Subcutaneous abdominal adipose tissue (tissue), 5 donors: ENCODE results near the gene SYNDIG1.

Experiments
- H3K27ac ChIP-seq: one replicate; pipeline ENCODE4 v1.7.0; 2013; ENCODE audit warnings: low read depth, mild to moderate bottlenecking, inconsistent platforms, low read length, moderate library complexity
- H3K27me3 ChIP-seq, 5 donors: one replicate each; pipeline ENCODE4 v1.7.0; 2013; ENCODE audit warnings: low read length in 5 of 5, inconsistent platforms in 1 of 5; ENCODE audit not compliant: control insufficient read depth in 5 of 5, insufficient read depth in 4 of 5
- H3K36me3 ChIP-seq, 5 donors: one replicate each; pipeline ENCODE4 v1.7.0; 2013; ENCODE audit warnings: low read length in 5 of 5; ENCODE audit not compliant: control insufficient read depth in 5 of 5, insufficient read depth in 5 of 5
- H3K4me1 ChIP-seq, 5 donors: one replicate each; pipeline ENCODE4 v1.7.0; 2013; ENCODE audit warnings: low read length in 5 of 5, mild to moderate bottlenecking in 3 of 5, moderate library complexity in 1 of 5; ENCODE audit not compliant: control insufficient read depth in 5 of 5, insufficient read depth in 5 of 5
- H3K4me3 ChIP-seq, 5 donors: one replicate each; pipeline ENCODE4 v1.7.0; 2013; ENCODE audit warnings: low read length in 5 of 5, low read depth in 1 of 5
- H3K9ac ChIP-seq, 5 donors: one replicate each; pipeline ENCODE4 v1.7.0; 2013; ENCODE audit warnings: low read length in 5 of 5, mild to moderate bottlenecking in 4 of 5, moderate library complexity in 3 of 5
- H3K9me3 ChIP-seq, 5 donors: one replicate each; pipeline ENCODE4 v1.7.0; 2013; ENCODE audit warnings: low read length in 5 of 5; ENCODE audit not compliant: control insufficient read depth in 5 of 5
- donor health status: healthy.
- donor health status: healthy.
- donor health status: healthy.
- donor health status: healthy.
- donor health status: healthy.

SYNDIG1 gene

DNA sequence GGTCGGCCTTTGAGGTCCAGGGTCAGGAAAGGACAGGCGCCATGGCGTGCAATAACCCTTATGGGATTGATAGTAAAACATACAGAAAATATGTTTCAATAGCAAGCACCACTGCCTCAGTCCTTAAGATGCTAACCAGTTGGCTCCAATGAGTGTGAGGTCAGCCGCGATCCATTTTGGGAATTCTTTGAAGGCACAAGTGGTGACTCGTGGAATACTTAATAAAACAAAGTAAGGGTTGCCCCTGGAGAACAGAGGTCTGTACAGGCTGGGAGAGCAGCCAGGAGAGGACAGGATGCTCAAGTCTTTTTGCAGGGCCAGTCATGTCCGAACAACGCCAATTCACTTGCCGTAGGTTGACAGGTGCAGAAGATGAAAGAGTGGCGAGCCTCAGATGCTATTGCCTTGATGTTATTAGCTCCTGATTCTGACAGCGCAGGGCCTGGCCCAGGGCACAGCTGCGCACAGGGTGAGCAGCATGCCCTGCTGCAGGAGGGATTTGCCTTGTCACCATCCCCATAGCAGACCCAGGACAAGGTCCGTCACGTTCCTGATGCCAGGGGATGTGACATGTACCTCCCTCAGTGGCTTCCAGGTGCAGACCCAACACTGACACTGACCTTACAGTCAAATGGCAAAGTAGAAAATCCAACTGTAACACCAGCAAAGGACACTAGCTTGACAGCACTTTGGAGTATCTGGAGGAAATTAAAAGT is 21.8 kb downstream of the SYNDIG1 start:
- Histone ChIP-seq H3K4me3 (no peak overlapping the region), H3K4me1 (no peaks in the 10 kb centered on the region), H3K27ac (no peak overlapping the region), H3K9me3 (no peaks in the 10 kb centered on the region), H3K36me3 (no peaks in the 10 kb centered on the region), H3K9ac (no peak overlapping the region), H3K27me3 (peaks cover 0 to 12% (median 6%) of the 10 kb centered on the region in 5 donors)

DNA sequence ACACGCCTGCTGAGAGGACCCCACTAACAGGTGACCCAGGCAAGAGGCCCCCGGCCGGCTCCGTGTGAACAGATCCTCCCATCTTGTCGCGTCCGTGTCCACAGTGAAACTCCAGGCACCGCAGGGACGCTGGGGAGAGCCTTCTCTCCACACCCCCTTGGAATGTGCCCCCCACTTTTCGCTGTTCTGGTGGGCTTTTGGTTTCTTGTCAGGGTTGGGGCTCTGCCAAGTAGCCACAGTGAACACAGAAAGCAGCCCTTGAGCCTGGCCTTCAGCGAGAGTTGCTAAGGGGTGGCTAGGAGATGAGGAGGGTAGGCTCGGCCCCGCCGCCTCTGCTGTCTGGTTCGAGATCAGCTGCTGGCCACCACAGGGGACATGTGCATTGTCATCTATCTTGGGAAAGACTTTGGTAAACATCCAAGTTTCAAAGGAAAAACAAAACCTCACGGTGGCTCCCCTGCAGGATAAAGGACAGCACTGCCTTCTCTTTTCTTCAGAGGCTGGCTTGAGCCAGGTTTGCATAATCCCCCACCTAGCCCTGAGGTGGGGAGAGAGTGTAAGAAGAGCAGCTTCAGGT is 22.7 kb downstream of the SYNDIG1 start:
- Histone ChIP-seq H3K4me1 (no peaks in the 10 kb centered on the region), H3K36me3 (no peaks in the 10 kb centered on the region), H3K27me3 (peaks cover 0 to 12% (median 6%) of the 10 kb centered on the region in 5 donors), H3K27ac (no peak overlapping the region), H3K4me3 (no peak overlapping the region), H3K9me3 (no peaks in the 10 kb centered on the region), H3K9ac (no peak overlapping the region)

DNA sequence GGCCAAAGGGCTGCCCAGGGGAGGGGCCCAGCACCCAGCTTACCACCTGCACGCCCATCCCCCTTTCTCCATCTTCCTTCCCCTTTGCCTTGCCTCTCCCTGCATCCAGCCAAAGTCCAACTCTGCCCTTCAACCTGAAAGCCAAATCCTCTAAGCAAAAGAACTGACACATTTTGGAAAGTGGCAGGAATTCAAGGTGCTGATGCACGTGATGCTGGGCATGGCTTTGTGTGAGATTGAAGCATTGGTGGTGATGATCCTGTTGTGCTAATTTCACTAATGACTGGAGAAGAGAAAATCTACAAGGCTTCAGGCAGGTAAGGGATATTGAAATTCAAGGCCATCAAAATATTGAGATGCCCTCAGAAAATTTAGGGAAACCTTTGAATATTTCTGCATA is 23.3 kb downstream of the SYNDIG1 start:
- Histone ChIP-seq H3K27me3 (peaks cover 0 to 7% (median 6%) of the 10 kb centered on the region in 5 donors), H3K4me3 (no peak overlapping the region), H3K4me1 (no peaks in the 10 kb centered on the region), H3K9ac (no peak overlapping the region), H3K36me3 (no peaks in the 10 kb centered on the region), H3K9me3 (no peaks in the 10 kb centered on the region), H3K27ac (no peak overlapping the region)

DNA sequence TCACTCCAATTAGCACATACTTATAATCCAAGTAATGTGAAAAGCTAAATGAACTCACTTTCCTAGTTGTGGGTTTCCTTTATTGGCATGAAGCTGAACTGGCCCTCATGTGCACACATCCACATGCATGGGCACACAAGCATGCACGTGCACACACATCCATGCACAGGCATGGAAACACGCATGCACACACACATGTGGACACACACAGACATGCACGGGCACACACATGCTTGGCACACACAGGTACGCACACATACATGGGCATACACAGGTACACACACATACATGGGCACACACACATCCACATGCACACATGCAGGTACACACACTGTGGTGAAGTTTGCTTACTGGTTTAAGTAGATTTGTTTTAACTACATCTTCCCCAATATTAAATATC is 23.8 kb downstream of the SYNDIG1 start:
- H3K27me3 ChIP-seq, result peaks cover 0 to 7% (median 6%) of the 10 kb centered on the region in 5 donors
- no peak overlapping the region for H3K9ac ChIP-seq
- no peaks in the 10 kb centered on the region for H3K4me1 ChIP-seq
- H3K9me3 ChIP-seq, result no peaks in the 10 kb centered on the region
- H3K27ac ChIP-seq, result no peak overlapping the region
- H3K4me3 ChIP-seq, result no peak overlapping the region
- H3K36me3 ChIP-seq, result no peaks in the 10 kb centered on the region

DNA sequence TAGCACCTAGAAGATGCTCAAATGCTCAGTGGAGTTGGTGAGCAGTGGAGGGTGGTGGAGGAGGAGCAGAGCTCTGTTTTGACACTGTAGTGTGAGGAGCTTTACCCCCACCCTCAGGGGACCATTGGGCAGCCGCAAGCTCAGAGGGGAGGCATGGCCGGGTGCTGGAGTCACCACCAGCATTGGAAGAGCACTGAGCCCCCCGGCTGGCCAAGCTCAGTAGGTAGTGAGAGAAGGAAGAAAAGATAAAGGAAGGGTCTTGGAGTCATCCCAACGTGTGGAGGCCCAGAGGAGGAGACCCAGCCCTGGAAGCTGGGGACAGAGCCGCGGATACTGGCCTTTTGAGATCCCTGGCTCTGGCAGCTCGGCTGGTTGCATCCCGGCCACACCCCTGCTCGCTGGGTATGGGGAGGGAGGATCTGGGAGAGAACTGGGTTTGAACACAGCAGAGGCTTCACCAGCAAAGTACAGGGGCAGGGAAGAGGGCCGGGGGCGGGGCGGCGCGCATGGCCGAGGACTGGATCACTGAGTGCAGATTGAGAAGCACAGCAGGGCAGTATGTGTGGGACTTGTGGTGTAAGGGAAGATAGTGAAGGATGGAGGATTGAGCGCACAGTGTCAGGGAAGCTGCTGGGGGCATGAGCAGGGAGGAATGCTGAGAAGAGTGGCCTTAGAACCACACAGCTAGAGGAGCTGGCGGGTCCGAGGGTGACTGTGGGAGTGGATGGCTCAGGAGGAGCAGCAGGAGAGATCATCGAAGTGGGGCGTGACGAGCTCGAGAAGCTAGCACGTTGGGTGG is 24.4 kb downstream of the SYNDIG1 start:
- Histone ChIP-seq H3K4me3 (no peak overlapping the region), H3K36me3 (no peaks in the 10 kb centered on the region), H3K9me3 (no peaks in the 10 kb centered on the region), H3K4me1 (no peaks in the 10 kb centered on the region), H3K27ac (no peak overlapping the region), H3K9ac (no peak overlapping the region), H3K27me3 (peaks cover 0 to 7% (median 6%) of the 10 kb centered on the region in 5 donors)

DNA sequence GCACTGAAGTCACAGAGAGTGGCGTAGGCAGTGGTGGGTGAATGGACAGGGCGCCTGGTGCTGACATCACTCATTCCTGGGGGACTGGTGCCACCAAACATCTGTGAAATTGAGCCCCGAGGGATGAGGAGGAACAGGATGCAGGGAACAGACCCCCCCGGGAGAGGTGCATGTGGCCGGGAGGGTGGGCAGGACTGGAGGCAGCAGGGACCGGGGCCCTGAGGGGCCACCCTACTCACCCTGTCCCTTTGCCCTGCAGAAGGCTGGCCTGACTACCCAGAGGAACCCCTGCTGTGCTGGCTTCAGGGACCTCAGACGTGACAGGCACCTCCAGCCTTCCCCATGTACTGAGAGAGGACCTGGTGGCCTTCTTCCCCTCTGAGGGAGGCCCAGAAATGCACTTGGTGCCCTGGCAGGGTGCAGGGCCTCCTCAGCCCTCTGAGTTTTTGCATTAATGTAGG is 25.1 kb downstream of the SYNDIG1 start:
- no peak overlapping the region for H3K27ac ChIP-seq

DNA sequence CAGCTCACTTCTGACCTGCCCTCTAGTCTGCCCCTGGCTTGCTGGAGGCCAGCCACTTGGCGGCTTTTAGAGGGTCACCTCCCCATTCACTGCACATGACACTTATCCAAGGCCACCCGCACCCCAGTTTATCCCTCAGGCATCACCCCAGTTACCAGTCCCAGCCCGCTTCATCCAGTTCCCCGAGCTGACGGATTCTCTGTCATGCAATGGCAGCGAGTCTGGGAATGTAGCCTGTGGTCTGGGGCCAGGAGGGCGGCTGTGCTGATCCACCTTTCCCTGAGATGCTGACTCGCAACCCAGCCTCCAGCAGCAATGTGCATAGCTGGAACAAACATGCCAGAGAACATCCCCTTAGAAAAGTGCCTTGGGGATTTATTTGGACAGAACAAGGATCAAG is 25.8 kb downstream of the SYNDIG1 start:
- Histone ChIP-seq H3K9ac (no peak overlapping the region), H3K9me3 (no peaks in the 10 kb centered on the region), H3K27me3 (peaks cover 0 to 7% (median 0%) of the 10 kb centered on the region in 5 donors), H3K4me1 (no peaks in the 10 kb centered on the region), H3K36me3 (no peaks in the 10 kb centered on the region), H3K4me3 (no peak overlapping the region), H3K27ac (no peak overlapping the region)

More for the DNA sequence above, 25.1 kb downstream of the SYNDIG1 start:
- peaks cover 0 to 7% (median under 1%) of the 10 kb centered on the region in 5 donors for H3K27me3 ChIP-seq
- no peaks in the 10 kb centered on the region for H3K36me3 ChIP-seq
- H3K9me3 ChIP-seq, result no peaks in the 10 kb centered on the region
- no peaks in the 10 kb centered on the region for H3K4me1 ChIP-seq
- no peak overlapping the region for H3K4me3 ChIP-seq
- H3K9ac ChIP-seq, result no peak overlapping the region

DNA sequence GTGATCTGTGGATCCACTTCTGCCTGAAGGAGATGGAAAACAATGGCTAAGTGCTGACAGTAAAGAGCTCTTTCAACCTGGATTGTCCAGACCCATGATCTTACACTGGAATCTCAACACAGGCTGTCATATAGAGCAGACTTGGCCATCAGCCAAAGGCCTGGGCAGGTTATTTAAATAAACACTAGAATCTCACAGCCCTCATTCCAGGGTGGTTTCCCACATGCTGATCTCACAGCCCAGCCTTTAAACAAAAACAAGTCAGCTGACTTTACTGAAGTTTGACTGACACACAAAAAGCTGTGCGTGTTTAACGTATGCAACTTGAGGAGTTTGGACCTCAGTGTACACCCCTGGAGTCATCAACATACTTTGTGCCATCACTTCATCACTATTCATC is 28.4 kb downstream of the SYNDIG1 start:
- peaks cover 0 to 7% (median 3%) of the 10 kb centered on the region in 5 donors for H3K27me3 ChIP-seq
- H3K27ac ChIP-seq, result no peak overlapping the region
- no peaks in the 10 kb centered on the region for H3K9me3 ChIP-seq
- H3K9ac ChIP-seq, result no peak overlapping the region
- no peaks in the 10 kb centered on the region for H3K4me1 ChIP-seq
- no peaks in the 10 kb centered on the region for H3K36me3 ChIP-seq
- H3K4me3 ChIP-seq, result no peak overlapping the region

DNA sequence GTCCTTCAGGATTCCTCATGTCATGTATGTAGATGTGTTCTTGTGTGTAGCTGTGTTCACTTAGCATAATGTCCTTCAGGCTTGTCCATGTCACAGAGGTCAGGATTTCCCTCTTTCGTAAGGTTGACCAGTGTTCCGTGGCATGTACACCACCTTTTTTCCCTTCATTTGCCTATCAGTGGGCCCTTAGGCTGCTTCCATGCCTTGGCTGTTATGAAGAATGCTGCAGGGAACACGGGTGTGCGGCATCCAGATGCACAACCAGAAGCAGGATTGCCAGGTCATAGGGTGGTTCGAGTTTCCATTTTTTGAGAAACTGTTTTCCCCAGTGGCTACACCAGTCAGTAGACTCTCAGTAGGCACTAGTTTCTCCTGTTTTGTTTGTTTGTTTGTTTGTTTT is 29.2 kb downstream of the SYNDIG1 start:
- H3K4me1 ChIP-seq, result no peaks in the 10 kb centered on the region

DNA sequence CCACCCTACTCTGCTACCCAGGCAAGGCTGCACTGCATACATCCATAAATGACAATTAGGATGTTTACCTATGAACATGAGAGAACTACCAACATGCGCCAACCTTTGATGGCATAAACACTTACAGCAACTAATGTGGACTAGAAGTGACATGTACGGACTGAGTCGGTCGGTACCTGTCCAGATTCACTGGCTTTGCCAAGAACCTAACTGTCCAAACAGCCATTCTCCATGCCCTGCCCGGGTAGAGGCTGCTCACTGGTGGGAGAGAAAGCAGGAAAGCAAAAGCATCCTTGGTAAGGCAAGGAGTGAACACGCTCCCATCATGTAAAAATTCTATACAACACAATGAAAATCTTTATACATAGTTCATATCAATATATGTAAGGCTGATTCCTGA is 30.0 kb downstream of the SYNDIG1 start:
- Histone ChIP-seq H3K27ac (no peak overlapping the region), H3K4me1 (no peaks in the 10 kb centered on the region), H3K9me3 (no peaks in the 10 kb centered on the region), H3K36me3 (no peaks in the 10 kb centered on the region), H3K27me3 (peaks cover 0 to 7% (median 0%) of the 10 kb centered on the region in 5 donors), H3K4me3 (no peak overlapping the region), H3K9ac (no peak overlapping the region)

More for the DNA sequence above, 29.2 kb downstream of the SYNDIG1 start:
- Histone ChIP-seq H3K9ac (no peak overlapping the region), H3K36me3 (no peaks in the 10 kb centered on the region), H3K9me3 (no peaks in the 10 kb centered on the region), H3K4me3 (no peak overlapping the region), H3K27ac (no peak overlapping the region), H3K27me3 (peaks cover 0 to 7% (median 3%) of the 10 kb centered on the region in 5 donors)
